Breast epithelium (tissue), 4 donors: ENCODE data around the gene GRM4. TPM values are rescaled to one million over a fixed set of nuclear protein-coding genes. Genes with fewer than 3 reads are reported as not detected.

Source experiments
- DNase-seq, 2 donors: peaks; one replicate each; pipeline ENCODE4 v3.0.0-alpha.2; 2019; ENCODE audit warnings: low spot score in 2 of 2
- H3K27ac ChIP-seq, 2 donors: fragments of 200-600 bp; sonication (generic) in 1 of 2; one replicate each; pipeline ENCODE4 v1.5.1; 2016 to 2019; ENCODE audit warnings: mild to moderate bottlenecking in 1 of 2
- H3K27me3 ChIP-seq, 2 donors: fragments of 200-600 bp; sonication (generic) in 1 of 2; one replicate each; pipeline versions ENCODE4 v1.5.1 to v1.6.0; 2017 to 2019; ENCODE audit warnings: control low read depth in 1 of 2, mild to moderate bottlenecking in 1 of 2
- H3K36me3 ChIP-seq: fragments of 200-600 bp; one replicate; pipeline ENCODE4 v1.5.1; 2019
- H3K4me1 ChIP-seq, 2 donors: fragments of 200-600 bp; sonication (generic); one replicate each; pipeline ENCODE4 v1.5.1; 2016 to 2019; ENCODE audit warnings: control low read depth in 1 of 2
- H3K4me3 ChIP-seq, 3 donors: fragments of 200-600 bp; sonication (generic); 1 replicate in 2 of 3; 2 replicates in 1 of 3; pipeline ENCODE4 v1.5.1; 2016 to 2019; ENCODE audit warnings: mild to moderate bottlenecking in 3 of 3, moderate library complexity in 2 of 3
- H3K9me3 ChIP-seq, 2 donors: fragments of 200-600 bp; sonication (generic) in 1 of 2; one replicate each; pipeline ENCODE4 v1.5.1; 2016 to 2019; ENCODE audit warnings: control low read depth in 1 of 2
- CTCF ChIP-seq, 3 donors: fragments of 450-650 bp; IDR thresholded peaks; one replicate each; pipeline ENCODE4 v1.5.1; 2016 to 2017; ENCODE audit warnings: antibody characterized with exemption in 3 of 3, mild to moderate bottlenecking in 3 of 3, moderate library complexity in 3 of 3
- POLR2A ChIP-seq: fragments of 450-650 bp; IDR thresholded peaks from one replicate; pipeline ENCODE4 v1.6.1; 2016; ENCODE audit warnings: antibody characterized with exemption, mild to moderate bottlenecking, moderate library complexity
- POLR2AphosphoS5 ChIP-seq, 3 donors: sonication (generic); formaldehyde crosslinking; IDR thresholded peaks; one replicate each; pipeline ENCODE4 v1.6.1; 2017; ENCODE audit warnings: antibody characterized with exemption in 3 of 3
- intact Hi-C: fragments of 100-400 bp; cut with DNase I; formaldehyde crosslinking; loops from one replicate; pipeline ENCODE4 v1.15.1; 2023; ENCODE audit warnings: low total_unique reads
- total RNA-seq, 3 donors: library from RNA; depleted of rRNA; stranded (reverse); fragments of >200 nt; gene quantifications; one replicate each; pipeline ENCODE4 v1.1.0, GENCODE V29; 2016

GRM4 gene
- total RNA-seq, 3 donors from 2014 or later: not detected

- H3K9me3 ChIP-seq: no peaks in the 10 kb centered on the region
- peaks cover 0 to 28% of the 10 kb centered on the region in 2 donors for H3K27me3 ChIP-seq
- no peak overlapping the region for H3K27ac ChIP-seq
- intact Hi-C loops: no loop called here
- H3K4me3 ChIP-seq: no peak overlapping the region
- no peak for DNase-seq
- no peaks in the 10 kb centered on the region for H3K4me1 ChIP-seq
- TF ChIP-seq POLR2AphosphoS5 (IDR thresholded peaks at IDR 0.05): no peak
- TF ChIP-seq POLR2A: no peak
- TF ChIP-seq CTCF (IDR thresholded peaks at IDR 0.05): no peak
- no peaks in the 10 kb centered on the region for H3K36me3 ChIP-seq
Measured at GRCh38 chr6:34115403-34115795, 30.5 kb downstream of the GRM4 start.

- no peak for DNase-seq
- intact Hi-C loops: no loop called here
- H3K27ac ChIP-seq: no peak overlapping the region
- TF ChIP-seq CTCF (IDR thresholded peaks at IDR 0.05) (no peak), POLR2AphosphoS5 (IDR thresholded peaks at IDR 0.05) (no peak), POLR2A (no peak)
- peaks cover 0 to 29% of the 10 kb centered on the region in 2 donors for H3K27me3 ChIP-seq
- no peaks in the 10 kb centered on the region for H3K9me3 ChIP-seq
- H3K36me3 ChIP-seq: no peaks in the 10 kb centered on the region
- no peaks in the 10 kb centered on the region for H3K4me1 ChIP-seq
- H3K4me3 ChIP-seq: no peak overlapping the region
Measured at GRCh38 chr6:34114695-34115402, 31.0 kb downstream of the GRM4 start.

GRCh38 chr6:34113532-34113931 is 32.4 kb downstream of the GRM4 start:
- Histone ChIP-seq H3K27me3 (peaks cover 0 to 35% of the 10 kb centered on the region in 2 donors), H3K4me3 (no peak overlapping the region), H3K36me3 (no peaks in the 10 kb centered on the region), H3K4me1 (no peaks in the 10 kb centered on the region), H3K9me3 (no peaks in the 10 kb centered on the region), H3K27ac (no peak overlapping the region)
- TF ChIP-seq POLR2A (no peak), POLR2AphosphoS5 (IDR thresholded peaks at IDR 0.05) (no peak), CTCF (IDR thresholded peaks at IDR 0.05) (no peak)
- intact Hi-C loops: no loop called here
- no peak for DNase-seq

GRCh38 chr6:34112126-34112525 is 33.8 kb downstream of the GRM4 start:
- H3K9me3 ChIP-seq: no peaks in the 10 kb centered on the region
- TF ChIP-seq POLR2A (no peak), POLR2AphosphoS5 (IDR thresholded peaks at IDR 0.05) (no peak), CTCF (IDR thresholded peaks at IDR 0.05) (no peak)
- no peaks in the 10 kb centered on the region for H3K4me1 ChIP-seq
- H3K36me3 ChIP-seq: no peaks in the 10 kb centered on the region
- H3K27me3 ChIP-seq: peaks cover 0 to 35% of the 10 kb centered on the region in 2 donors
- intact Hi-C loops: no loop called here
- H3K4me3 ChIP-seq: no peak overlapping the region
- no peak overlapping the region for H3K27ac ChIP-seq
- DNase-seq: no peak

- Histone ChIP-seq H3K4me3 (no peak overlapping the region), H3K27me3 (peaks cover 0 to 35% of the 10 kb centered on the region in 2 donors), H3K27ac (no peak overlapping the region), H3K9me3 (no peaks in the 10 kb centered on the region), H3K36me3 (no peaks in the 10 kb centered on the region), H3K4me1 (no peaks in the 10 kb centered on the region)
- DNase-seq: no peak
- intact Hi-C loops: no loop called here
- TF ChIP-seq CTCF (IDR thresholded peaks at IDR 0.05) (no peak), POLR2AphosphoS5 (IDR thresholded peaks at IDR 0.05) (no peak), POLR2A (no peak)
Measured at GRCh38 chr6:34110610-34111009, 35.3 kb downstream of the GRM4 start.
